Parathyroid adenoma (tissue), 2 donors: ENCODE results near the gene SARDH.

Experiments
- H2AFZ ChIP-seq: fragments of 300-600 bp; sonication (generic); one replicate; pipeline ENCODE4 v1.7.0; 2017; ENCODE audit warnings: antibody characterized with exemption, mild to moderate bottlenecking
- H3K27ac ChIP-seq: fragments of 300-600 bp; sonication (generic); one replicate; pipeline ENCODE4 v1.7.0; 2017
- H3K27me3 ChIP-seq: fragments of 300-600 bp; sonication (generic); one replicate; pipeline ENCODE4 v1.7.0; 2017; ENCODE audit warnings: low read length; ENCODE audit not compliant: control insufficient read depth, insufficient read depth
- H3K36me3 ChIP-seq: fragments of 300-600 bp; sonication (generic); one replicate; pipeline ENCODE4 v1.7.0; 2017; ENCODE audit warnings: low read length; ENCODE audit not compliant: control insufficient read depth, insufficient read depth
- H3K4me1 ChIP-seq: fragments of 300-600 bp; sonication (generic); one replicate; pipeline ENCODE4 v1.7.0; 2017; ENCODE audit warnings: control low read depth
- H3K4me2 ChIP-seq: fragments of 300-600 bp; sonication (generic); one replicate; pipeline ENCODE4 v1.7.0; 2017; ENCODE audit warnings: low read length
- H3K4me3 ChIP-seq: fragments of 300-600 bp; sonication (generic); one replicate; pipeline ENCODE4 v1.7.0; 2017; ENCODE audit warnings: low read depth, low read length
- H3K79me2 ChIP-seq: fragments of 300-600 bp; sonication (generic); one replicate; pipeline ENCODE4 v1.7.0; 2017; ENCODE audit warnings: control low read depth
- H3K9ac ChIP-seq: fragments of 300-600 bp; sonication (generic); one replicate; pipeline ENCODE4 v1.7.0; 2017; ENCODE audit warnings: mild to moderate bottlenecking
- H3K9me3 ChIP-seq: fragments of 300-600 bp; sonication (generic); one replicate; pipeline ENCODE4 v1.7.0; 2017; ENCODE audit warnings: low read length; ENCODE audit not compliant: control insufficient read depth
- TF ChIP-seq, protein P1 (sequence below): fragments of 300-600 bp; sonication (generic); IDR thresholded peaks from one replicate; pipeline ENCODE4 v1.7.0; 2017; ENCODE audit warnings: antibody characterized with exemption, mild to moderate bottlenecking
- donor health status: primary hyperparathyroidism.

Gene SARDH

DNA sequence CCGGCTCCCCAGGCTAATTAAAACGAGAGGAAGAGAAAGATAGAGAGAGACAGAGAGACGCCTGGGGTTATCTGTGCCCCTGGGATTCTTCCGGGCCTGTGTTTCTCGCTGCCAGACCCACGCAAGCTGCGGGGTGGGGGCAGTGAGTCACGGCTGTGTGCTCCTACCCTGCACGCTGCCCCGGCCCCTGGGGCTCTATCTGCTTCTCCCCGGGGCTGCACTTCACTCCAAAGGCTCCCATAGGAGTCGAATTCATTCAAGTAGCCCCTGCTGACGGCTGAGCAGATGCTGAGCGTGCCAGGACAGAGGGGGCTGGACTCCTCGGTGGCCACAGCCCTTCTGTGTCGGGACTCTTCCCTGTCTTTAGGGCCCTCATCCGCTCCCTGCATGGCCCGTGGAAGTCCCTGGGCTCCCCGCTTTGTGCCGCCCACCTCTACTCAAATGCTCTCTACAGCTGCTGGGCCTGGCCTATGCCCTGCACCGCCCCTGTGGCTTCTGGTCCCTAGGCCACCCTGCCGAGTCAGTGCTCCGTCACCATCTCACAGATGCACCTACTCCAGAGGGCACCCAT, 22.8 kb downstream of the SARDH start:
- Histone ChIP-seq H3K4me3 (no peak overlapping the region), H3K9me3 (no peaks in the 10 kb centered on the region), H2AFZ (no peak overlapping the region), H3K4me1 (no peaks in the 10 kb centered on the region), H3K4me2 (no peak overlapping the region), H3K9ac (no peak overlapping the region), H3K36me3 (no peaks in the 10 kb centered on the region), H3K27me3 (no peaks in the 10 kb centered on the region), H3K27ac (no peak overlapping the region), H3K79me2 (no peaks in the 10 kb centered on the region)
- TF ChIP-seq, protein P1, sequence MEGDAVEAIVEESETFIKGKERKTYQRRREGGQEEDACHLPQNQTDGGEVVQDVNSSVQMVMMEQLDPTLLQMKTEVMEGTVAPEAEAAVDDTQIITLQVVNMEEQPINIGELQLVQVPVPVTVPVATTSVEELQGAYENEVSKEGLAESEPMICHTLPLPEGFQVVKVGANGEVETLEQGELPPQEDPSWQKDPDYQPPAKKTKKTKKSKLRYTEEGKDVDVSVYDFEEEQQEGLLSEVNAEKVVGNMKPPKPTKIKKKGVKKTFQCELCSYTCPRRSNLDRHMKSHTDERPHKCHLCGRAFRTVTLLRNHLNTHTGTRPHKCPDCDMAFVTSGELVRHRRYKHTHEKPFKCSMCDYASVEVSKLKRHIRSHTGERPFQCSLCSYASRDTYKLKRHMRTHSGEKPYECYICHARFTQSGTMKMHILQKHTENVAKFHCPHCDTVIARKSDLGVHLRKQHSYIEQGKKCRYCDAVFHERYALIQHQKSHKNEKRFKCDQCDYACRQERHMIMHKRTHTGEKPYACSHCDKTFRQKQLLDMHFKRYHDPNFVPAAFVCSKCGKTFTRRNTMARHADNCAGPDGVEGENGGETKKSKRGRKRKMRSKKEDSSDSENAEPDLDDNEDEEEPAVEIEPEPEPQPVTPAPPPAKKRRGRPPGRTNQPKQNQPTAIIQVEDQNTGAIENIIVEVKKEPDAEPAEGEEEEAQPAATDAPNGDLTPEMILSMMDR: no peak

GRCh38 chr9:133714606-133715294, 23.4 kb downstream of the SARDH start:
- Histone ChIP-seq H2AFZ (no peak overlapping the region), H3K4me2 (no peak overlapping the region), H3K4me1 (no peaks in the 10 kb centered on the region), H3K79me2 (no peaks in the 10 kb centered on the region), H3K4me3 (no peak overlapping the region), H3K9ac (no peak overlapping the region), H3K36me3 (no peaks in the 10 kb centered on the region), H3K27me3 (no peaks in the 10 kb centered on the region), H3K27ac (no peak overlapping the region), H3K9me3 (no peaks in the 10 kb centered on the region)
- TF ChIP-seq, protein P1: no peak

DNA sequence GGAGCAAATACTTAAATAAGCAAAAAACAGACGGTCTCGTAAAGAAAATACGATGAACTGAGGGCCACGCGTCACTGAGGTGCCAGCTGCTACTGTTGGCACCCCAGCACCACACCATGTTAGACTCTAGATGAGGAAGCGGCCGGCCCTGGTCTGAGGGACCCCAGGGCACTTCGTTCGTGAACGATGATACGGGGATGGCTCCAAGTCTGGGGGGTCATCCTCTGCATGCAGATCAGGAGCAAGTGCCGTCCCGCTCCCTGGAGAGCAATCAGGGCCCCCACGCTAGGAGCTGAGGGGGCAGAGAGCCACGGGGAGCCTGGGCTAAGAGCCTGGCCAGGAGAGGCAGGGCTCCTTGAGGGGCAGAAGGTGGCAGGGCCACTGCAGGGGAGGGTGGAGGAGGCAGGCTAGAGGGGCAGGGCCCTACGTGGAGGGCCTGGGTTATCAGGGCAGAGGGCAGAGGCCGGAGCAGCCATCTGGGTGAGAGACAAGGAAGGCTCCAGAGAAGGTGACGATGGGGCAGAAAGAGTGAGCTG, 24.1 kb downstream of the SARDH start:
- Histone ChIP-seq H3K9ac (no peak overlapping the region), H3K9me3 (no peaks in the 10 kb centered on the region), H3K4me2 (no peak overlapping the region), H2AFZ (no peak overlapping the region), H3K36me3 (no peaks in the 10 kb centered on the region), H3K79me2 (no peaks in the 10 kb centered on the region), H3K27me3 (no peaks in the 10 kb centered on the region), H3K27ac (no peak overlapping the region), H3K4me3 (no peak overlapping the region), H3K4me1 (no peaks in the 10 kb centered on the region)
- TF ChIP-seq, protein P1: no peak

DNA sequence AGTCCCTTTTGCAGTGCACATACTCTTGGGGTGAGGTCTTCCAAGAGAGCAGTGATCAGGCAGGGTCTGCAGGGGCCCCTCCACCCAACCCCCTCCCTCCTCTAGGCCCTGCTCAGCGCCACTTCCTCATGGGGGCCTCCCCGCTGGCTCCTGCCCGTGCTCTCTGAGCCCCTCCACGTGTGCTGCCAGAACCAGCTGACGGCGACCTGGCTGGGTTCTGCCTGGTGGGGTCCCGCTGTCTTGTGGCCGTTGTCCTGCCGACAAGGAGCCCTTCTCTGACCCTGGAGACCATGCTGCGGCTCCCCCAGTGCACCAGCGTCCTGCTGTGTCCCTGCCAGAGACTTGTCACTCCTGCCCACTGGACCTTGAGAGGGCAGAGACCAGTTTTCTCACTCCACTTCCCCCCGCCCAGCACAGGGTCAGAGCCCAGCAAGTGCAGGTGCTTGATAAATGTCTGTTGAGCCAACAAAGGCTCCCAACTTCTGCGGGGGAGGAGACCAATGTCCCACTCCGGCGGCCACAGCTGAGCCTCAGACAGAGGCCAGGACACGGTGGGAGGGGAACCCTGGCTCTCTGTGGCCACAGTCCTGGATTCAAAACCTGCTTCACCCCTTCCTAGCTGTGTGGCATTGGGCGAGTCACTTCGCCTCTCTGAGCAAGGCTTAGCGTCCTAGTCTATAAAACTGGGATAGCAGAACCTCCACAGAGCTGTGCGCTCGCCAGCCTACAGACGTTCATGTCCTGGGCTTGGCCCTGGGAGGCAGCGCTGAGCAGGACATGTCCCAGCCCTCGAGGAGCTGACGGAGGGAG, 24.8 kb downstream of the SARDH start:
- H3K9me3 ChIP-seq: no peaks in the 10 kb centered on the region
- H3K27ac ChIP-seq: no peak overlapping the region

More for the DNA sequence above, 24.8 kb downstream of the SARDH start:
- H3K36me3 ChIP-seq: no peaks in the 10 kb centered on the region
- TF ChIP-seq, protein P1: no peak
- H3K9ac ChIP-seq: no peak overlapping the region
- H2AFZ ChIP-seq: no peak overlapping the region
- H3K4me3 ChIP-seq: no peak overlapping the region
- no peaks in the 10 kb centered on the region for H3K27me3 ChIP-seq
- no peaks in the 10 kb centered on the region for H3K79me2 ChIP-seq
- H3K4me1 ChIP-seq: no peaks in the 10 kb centered on the region
- H3K4me2 ChIP-seq: no peak overlapping the region
